Endothelial cell of umbilical vein (primary cell): ENCODE data around the gene ADGRL3.

ENCODE experiments used
- EZH2 ChIP-seq: IDR thresholded peaks from 2 replicates; pipeline ENCODE4 v1.6.1; 2012; ENCODE audit warnings: borderline replicate concordance, low read depth, mild to moderate bottlenecking, moderate library complexity, low read length, inconsistent platforms; ENCODE audit not compliant: severe bottlenecking
- FOS ChIP-seq: IDR thresholded peaks from 2 replicates; pipeline ENCODE4 v1.6.1; 2011; ENCODE audit warnings: mild to moderate bottlenecking, low read length, moderate library complexity, borderline replicate concordance; ENCODE audit not compliant: insufficient read depth
- JUN ChIP-seq: IDR thresholded peaks from 2 replicates; pipeline ENCODE4 v1.6.1; 2011; ENCODE audit warnings: borderline replicate concordance, low read depth; ENCODE audit not compliant: insufficient read length, insufficient read depth
- MYC ChIP-seq: IDR thresholded peaks from one replicate; pipeline ENCODE4 v1.6.1; 2011; ENCODE audit warnings: mild to moderate bottlenecking, low read depth, low read length
- POLR2A ChIP-seq: IDR thresholded peaks from 2 replicates; pipeline ENCODE4 v1.6.1; 2012; ENCODE audit warnings: low read depth, mild to moderate bottlenecking, control low read depth, low read length
- POLR2AphosphoS5 ChIP-seq: IDR thresholded peaks from 2 replicates; pipeline ENCODE4 v1.6.1; 2012; ENCODE audit warnings: low read depth, mild to moderate bottlenecking, control low read depth, low read length, moderate library complexity; ENCODE audit not compliant: insufficient read depth
- TF ChIP-seq, protein P1 (sequence below), 2 donors: IDR thresholded peaks; 1 replicate in 1 of 2; 2 replicates in 1 of 2; pipeline ENCODE4 v1.5.1; 2011; ENCODE audit warnings: low read length in 2 of 2, mild to moderate bottlenecking in 2 of 2, moderate library complexity in 2 of 2, control low read depth in 1 of 2, inconsistent platforms in 1 of 2, low read depth in 1 of 2; ENCODE audit not compliant: insufficient read depth in 1 of 2; ENCODE audit errors: extremely low read depth in 1 of 2
- TF ChIP-seq, protein P2 (sequence below): IDR thresholded peaks from 2 replicates; pipeline ENCODE4 v1.6.1; 2011; ENCODE audit not compliant: insufficient read depth, insufficient read length

DNA sequence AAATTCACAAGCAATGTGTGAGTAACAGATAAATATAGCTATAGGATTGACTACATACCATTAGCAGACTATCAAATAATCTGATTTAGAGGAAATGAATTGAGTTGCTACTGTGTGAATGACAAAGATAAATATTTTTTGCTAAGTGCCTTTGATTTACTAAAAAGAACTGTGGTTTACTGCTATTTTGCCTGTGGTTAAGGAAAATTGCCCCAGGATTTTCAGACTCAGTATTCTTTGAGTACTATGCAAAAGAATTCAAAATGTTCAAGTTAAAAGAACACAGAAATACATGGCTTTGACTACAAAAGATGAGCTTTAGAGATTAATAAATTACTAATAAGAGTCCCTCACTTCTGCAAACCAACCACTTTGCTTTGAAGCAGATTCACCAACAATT, 853.8 kb downstream of the ADGRL3 start:
- TF ChIP-seq EZH2 (no peak), JUN (no peak), MYC (no peak), POLR2AphosphoS5 (no peak), POLR2A (no peak), FOS (no peak)
- TF ChIP-seq, protein P1, sequence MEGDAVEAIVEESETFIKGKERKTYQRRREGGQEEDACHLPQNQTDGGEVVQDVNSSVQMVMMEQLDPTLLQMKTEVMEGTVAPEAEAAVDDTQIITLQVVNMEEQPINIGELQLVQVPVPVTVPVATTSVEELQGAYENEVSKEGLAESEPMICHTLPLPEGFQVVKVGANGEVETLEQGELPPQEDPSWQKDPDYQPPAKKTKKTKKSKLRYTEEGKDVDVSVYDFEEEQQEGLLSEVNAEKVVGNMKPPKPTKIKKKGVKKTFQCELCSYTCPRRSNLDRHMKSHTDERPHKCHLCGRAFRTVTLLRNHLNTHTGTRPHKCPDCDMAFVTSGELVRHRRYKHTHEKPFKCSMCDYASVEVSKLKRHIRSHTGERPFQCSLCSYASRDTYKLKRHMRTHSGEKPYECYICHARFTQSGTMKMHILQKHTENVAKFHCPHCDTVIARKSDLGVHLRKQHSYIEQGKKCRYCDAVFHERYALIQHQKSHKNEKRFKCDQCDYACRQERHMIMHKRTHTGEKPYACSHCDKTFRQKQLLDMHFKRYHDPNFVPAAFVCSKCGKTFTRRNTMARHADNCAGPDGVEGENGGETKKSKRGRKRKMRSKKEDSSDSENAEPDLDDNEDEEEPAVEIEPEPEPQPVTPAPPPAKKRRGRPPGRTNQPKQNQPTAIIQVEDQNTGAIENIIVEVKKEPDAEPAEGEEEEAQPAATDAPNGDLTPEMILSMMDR (IDR thresholded peaks at IDR 0.05; ENCODE audit: extremely low read depth in 1 of 2, insufficient read depth in 1 of 2, low read depth in 1 of 2, low read length in 2 of 2), result no peak
- TF ChIP-seq, protein P2, sequence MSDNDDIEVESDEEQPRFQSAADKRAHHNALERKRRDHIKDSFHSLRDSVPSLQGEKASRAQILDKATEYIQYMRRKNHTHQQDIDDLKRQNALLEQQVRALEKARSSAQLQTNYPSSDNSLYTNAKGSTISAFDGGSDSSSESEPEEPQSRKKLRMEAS, result no peak
